KMS-11 (cell line): ENCODE measurements around the gene RBFOX1.

ENCODE experiments used
- H2AFZ ChIP-seq: fragments of 200-600 bp; sonication (generic); 2 replicates; pipeline ENCODE4 v1.6.1; 2016; ENCODE audit warnings: antibody characterized with exemption, mixed run types, low read depth
- H3K27ac ChIP-seq: fragments of 200-600 bp; sonication (generic); 2 replicates; pipeline ENCODE4 v1.6.1; 2016; ENCODE audit warnings: mild to moderate bottlenecking, mixed run types
- H3K27me3 ChIP-seq: fragments of 200-600 bp; sonication (generic); 2 replicates; pipeline ENCODE4 v1.6.1; 2017; ENCODE audit warnings: mild to moderate bottlenecking, low read depth, mixed run types, moderate library complexity; ENCODE audit not compliant: insufficient read depth
- H3K36me3 ChIP-seq: fragments of 200-600 bp; sonication (generic); 2 replicates; pipeline ENCODE4 v1.6.1; 2017; ENCODE audit warnings: mild to moderate bottlenecking, mixed run types; ENCODE audit not compliant: insufficient read depth
- H3K4me1 ChIP-seq: fragments of 200-600 bp; sonication (generic); 2 replicates; pipeline ENCODE4 v1.6.1; 2016; ENCODE audit warnings: mild to moderate bottlenecking, low read depth, mixed run types; ENCODE audit not compliant: poor library complexity, severe bottlenecking
- H3K4me2 ChIP-seq: fragments of 200-600 bp; sonication (generic); 2 replicates; pipeline ENCODE4 v1.7.0; 2016; ENCODE audit warnings: mild to moderate bottlenecking, mixed run types
- H3K4me3 ChIP-seq: fragments of 200-600 bp; sonication (generic); IDR thresholded peaks from 2 replicates; pipeline ENCODE4 v1.6.1; 2017; ENCODE audit warnings: low read depth, low read length, mixed read lengths; ENCODE audit not compliant: insufficient read depth
- H3K79me2 ChIP-seq: fragments of 200-600 bp; sonication (generic); 2 replicates; pipeline ENCODE4 v1.6.1; 2016; ENCODE audit warnings: low read depth, mixed run types; ENCODE audit not compliant: insufficient read depth
- H3K9ac ChIP-seq: fragments of 200-600 bp; sonication (generic); 2 replicates; pipeline ENCODE4 v1.6.1; 2016; ENCODE audit warnings: mild to moderate bottlenecking, mixed run types
- H4K20me1 ChIP-seq: fragments of 200-600 bp; sonication (generic); 2 replicates; pipeline ENCODE4 v1.6.1; 2016; ENCODE audit warnings: mild to moderate bottlenecking, mixed run types; ENCODE audit not compliant: insufficient read depth
- CTCF ChIP-seq: fragments of 200-600 bp; sonication (generic); conservative IDR thresholded peaks from 2 replicates; pipeline ENCODE4 v1.6.1; 2017; ENCODE audit warnings: low read depth, mild to moderate bottlenecking, antibody characterized with exemption, low read length, moderate library complexity, mixed read lengths

Gene RBFOX1

GRCh38 chr16:7458144-7458543, 125.5 kb downstream of the RBFOX1 start:
- no peak overlapping the region for H3K9ac ChIP-seq
- no peaks in the 10 kb centered on the region for H4K20me1 ChIP-seq
- no peak overlapping the region for H3K27ac ChIP-seq
- H3K36me3 ChIP-seq = no peaks in the 10 kb centered on the region
- H3K4me1 ChIP-seq = no peaks in the 10 kb centered on the region
- H2AFZ ChIP-seq = no peak overlapping the region
- H3K79me2 ChIP-seq = no peaks in the 10 kb centered on the region
- no peak overlapping the region for H3K4me3 ChIP-seq
- H3K27me3 ChIP-seq = no peaks in the 10 kb centered on the region
- no peak overlapping the region for H3K4me2 ChIP-seq
- TF ChIP-seq CTCF = no peak

GRCh38 chr16:7470344-7470743, 137.7 kb downstream of the RBFOX1 start:
- no peaks in the 10 kb centered on the region for H3K79me2 ChIP-seq
- no peak overlapping the region for H3K27ac ChIP-seq
- H3K27me3 ChIP-seq = no peaks in the 10 kb centered on the region
- no peak overlapping the region for H3K9ac ChIP-seq
- H3K4me3 ChIP-seq = no peak overlapping the region
- no peaks in the 10 kb centered on the region for H3K4me1 ChIP-seq
- TF ChIP-seq CTCF = no peak
- H3K36me3 ChIP-seq = no peaks in the 10 kb centered on the region
- H2AFZ ChIP-seq = no peak overlapping the region
- H4K20me1 ChIP-seq = no peaks in the 10 kb centered on the region
- H3K4me2 ChIP-seq = no peak overlapping the region

GRCh38 chr16:7471268-7471667, 138.6 kb downstream of the RBFOX1 start:
- H2AFZ ChIP-seq = no peak overlapping the region
- TF ChIP-seq CTCF = no peak
- H3K4me3 ChIP-seq = no peak overlapping the region

GRCh38 chr16:7482032-7482431, 149.4 kb downstream of the RBFOX1 start:
- Histone ChIP-seq H3K4me3 (no peak overlapping the region), H3K4me1 (no peaks in the 10 kb centered on the region), H4K20me1 (no peaks in the 10 kb centered on the region), H3K79me2 (no peaks in the 10 kb centered on the region), H3K4me2 (no peak overlapping the region), H3K27ac (no peak overlapping the region), H2AFZ (no peak overlapping the region), H3K36me3 (no peaks in the 10 kb centered on the region), H3K27me3 (no peaks in the 10 kb centered on the region), H3K9ac (no peak overlapping the region)
- no peak for TF ChIP-seq CTCF

More at GRCh38 chr16:7471268-7471667, 138.6 kb downstream of the RBFOX1 start:
- H4K20me1 ChIP-seq = no peaks in the 10 kb centered on the region
- H3K9ac ChIP-seq = no peak overlapping the region
- no peaks in the 10 kb centered on the region for H3K27me3 ChIP-seq
- no peak overlapping the region for H3K4me2 ChIP-seq
- no peaks in the 10 kb centered on the region for H3K4me1 ChIP-seq
- no peaks in the 10 kb centered on the region for H3K36me3 ChIP-seq
- no peak overlapping the region for H3K27ac ChIP-seq
- H3K79me2 ChIP-seq = no peaks in the 10 kb centered on the region
